OCI-LY1 (cell line): ENCODE data around the gene RBMS3.
A peak's percentile ranks its signal among the peaks of the same experiment; 100 is the strongest.
"Not testable (repeated sequence)": the region's sequence is repeated elsewhere in the genome, so short reads cannot be mapped to it uniquely, and the experiment has no call there.

Experiments used
- H2AFZ ChIP-seq: fragments of 200-600 bp; sonication (generic), shearing (Covaris generic); 2 replicates; pipeline ENCODE4 v1.6.0; 2014; ENCODE audit warnings: antibody characterized with exemption, mild to moderate bottlenecking, low read length
- H3F3A ChIP-seq: fragments of 200-600 bp; sonication (generic), shearing (Covaris generic); 2 replicates; pipeline ENCODE4 v1.6.0; 2014; ENCODE audit warnings: mild to moderate bottlenecking, antibody characterized with exemption, low read length, moderate library complexity; ENCODE audit not compliant: insufficient read depth
- H3K27ac ChIP-seq: fragments of 200-600 bp; sonication (generic); 2 replicates; pipeline ENCODE4 v1.5.1; 2014; ENCODE audit warnings: low read length, mixed run types, mild to moderate bottlenecking, low read depth; ENCODE audit not compliant: poor library complexity, severe bottlenecking
- H3K27me3 ChIP-seq: fragments of 200-600 bp; sonication (generic); 2 replicates; pipeline ENCODE4 v1.6.0; 2014; ENCODE audit warnings: antibody characterized with exemption, mild to moderate bottlenecking, low read length, moderate library complexity; ENCODE audit not compliant: insufficient read depth
- H3K36me3 ChIP-seq: fragments of 200-600 bp; sonication (generic); 2 replicates; pipeline ENCODE4 v1.6.1; 2014; ENCODE audit warnings: mild to moderate bottlenecking, antibody characterized with exemption, low read length, moderate library complexity, mixed read lengths; ENCODE audit not compliant: insufficient read depth
- H3K4me1 ChIP-seq: fragments of 200-600 bp; sonication (generic); 2 replicates; pipeline ENCODE4 v1.5.1; 2014; ENCODE audit warnings: mild to moderate bottlenecking, low read length, moderate library complexity; ENCODE audit not compliant: insufficient read depth, severe bottlenecking
- H3K4me2 ChIP-seq: fragments of 200-600 bp; sonication (generic), shearing (Covaris generic); 2 replicates; pipeline ENCODE4 v1.6.1; 2014; ENCODE audit warnings: low read length
- H3K4me3 ChIP-seq: fragments of 200-600 bp; sonication (generic); 2 replicates; pipeline ENCODE4 v1.5.1; 2014; ENCODE audit warnings: low read length, low read depth, mild to moderate bottlenecking, mixed read lengths; ENCODE audit not compliant: poor library complexity, severe bottlenecking
- H3K79me2 ChIP-seq: fragments of 200-600 bp; shearing (Covaris generic); 2 replicates; pipeline ENCODE4 v1.6.1; 2016; ENCODE audit warnings: mixed run types, low read length, mixed read lengths; ENCODE audit not compliant: insufficient read depth
- H3K9ac ChIP-seq: fragments of 200-600 bp; sonication (generic), shearing (Covaris generic); 2 replicates; pipeline ENCODE4 v1.6.1; 2014; ENCODE audit warnings: mild to moderate bottlenecking, low read length, mixed read lengths
- H3K9me2 ChIP-seq: fragments of 200-600 bp; sonication (generic), shearing (Covaris generic); 2 replicates; pipeline ENCODE4 v1.6.1; 2014; ENCODE audit warnings: low read depth, mild to moderate bottlenecking, low read length, mixed read lengths
- H3K9me3 ChIP-seq: fragments of 200-600 bp; shearing (Covaris generic); 2 replicates; pipeline ENCODE4 v1.6.1; 2014; ENCODE audit warnings: low read length, mixed read lengths
- H4K20me1 ChIP-seq: fragments of 200-600 bp; sonication (generic), shearing (Covaris generic); 2 replicates; pipeline ENCODE4 v1.6.0; 2016; ENCODE audit warnings: mild to moderate bottlenecking, low read length; ENCODE audit not compliant: insufficient read depth
- EZH2 ChIP-seq: fragments of 200-600 bp; sonication (generic), shearing (Covaris generic); IDR thresholded peaks from 2 replicates; pipeline ENCODE4 v1.8.0; 2017; ENCODE audit warnings: borderline replicate concordance, mixed run types, mild to moderate bottlenecking, antibody characterized with exemption, low read length, moderate library complexity, mixed read lengths
- TF ChIP-seq, protein P1 (sequence below): fragments of 200-600 bp; sonication (generic), shearing (Covaris generic); IDR thresholded peaks from 2 replicates; pipeline ENCODE4 v1.5.1; 2017; ENCODE audit warnings: mild to moderate bottlenecking, antibody characterized with exemption, low read length, moderate library complexity, mixed read lengths

Gene RBMS3

DNA sequence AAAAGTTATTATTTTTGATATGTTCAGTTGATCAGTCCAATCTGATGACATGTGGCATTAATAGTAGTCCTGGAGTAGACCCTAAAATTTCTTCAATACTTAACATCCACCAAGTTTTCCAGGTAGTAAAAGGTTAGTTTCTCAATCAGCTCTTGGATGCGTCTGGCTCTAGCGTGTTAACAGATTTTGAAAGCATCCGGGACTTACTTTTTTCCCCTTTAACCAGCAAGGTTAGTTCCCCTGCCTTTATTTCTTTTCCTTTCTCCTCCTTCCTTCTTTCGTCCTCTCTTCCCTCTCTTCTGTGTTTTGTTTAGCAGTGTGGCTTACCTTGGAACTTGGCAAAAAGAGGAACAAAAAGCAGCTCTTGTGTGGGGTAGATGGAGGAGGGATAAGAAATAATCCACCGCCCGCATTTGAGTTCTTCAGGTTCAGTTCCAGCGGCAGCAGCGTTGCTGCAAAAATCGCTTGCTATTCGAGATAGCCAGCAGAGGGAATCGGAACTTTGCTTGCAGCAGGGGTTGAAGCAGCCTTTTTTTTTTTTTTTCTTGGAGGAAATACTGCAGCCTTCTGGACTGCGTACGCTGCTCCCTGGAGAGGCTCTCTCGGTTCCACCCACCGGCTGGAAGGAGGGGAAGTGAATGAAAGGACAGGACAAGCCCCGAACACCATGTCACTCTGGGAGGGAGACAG lies at the start of gene RBMS3:
RBMS3 (plus strand) TSS at position 668 of the 690 bp plus-strand sequence.
- Histone ChIP-seq H3K9me3 (no peaks in the 10 kb centered on the region), H2AFZ (no peak within 1 kb of the TSS), H3F3A (no peaks in the 10 kb centered on the region), H3K79me2 (peaks cover 38% of the 10 kb centered on the region), H3K27ac (peak within 1 kb of the TSS; percentile 91), H4K20me1 (no peaks in the 10 kb centered on the region), H3K36me3 (no peaks in the 10 kb centered on the region), H3K27me3 (no peaks in the 10 kb centered on the region), H3K4me3 (peak within 1 kb of the TSS; percentile 81), H3K9ac (peak within 1 kb of the TSS; percentile 93), H3K4me1 (peaks cover 51% of the 10 kb centered on the region), H3K4me2 (peak within 1 kb of the TSS; percentile 98), H3K9me2 (no peaks in the 10 kb centered on the region)
- TF ChIP-seq, protein P1, sequence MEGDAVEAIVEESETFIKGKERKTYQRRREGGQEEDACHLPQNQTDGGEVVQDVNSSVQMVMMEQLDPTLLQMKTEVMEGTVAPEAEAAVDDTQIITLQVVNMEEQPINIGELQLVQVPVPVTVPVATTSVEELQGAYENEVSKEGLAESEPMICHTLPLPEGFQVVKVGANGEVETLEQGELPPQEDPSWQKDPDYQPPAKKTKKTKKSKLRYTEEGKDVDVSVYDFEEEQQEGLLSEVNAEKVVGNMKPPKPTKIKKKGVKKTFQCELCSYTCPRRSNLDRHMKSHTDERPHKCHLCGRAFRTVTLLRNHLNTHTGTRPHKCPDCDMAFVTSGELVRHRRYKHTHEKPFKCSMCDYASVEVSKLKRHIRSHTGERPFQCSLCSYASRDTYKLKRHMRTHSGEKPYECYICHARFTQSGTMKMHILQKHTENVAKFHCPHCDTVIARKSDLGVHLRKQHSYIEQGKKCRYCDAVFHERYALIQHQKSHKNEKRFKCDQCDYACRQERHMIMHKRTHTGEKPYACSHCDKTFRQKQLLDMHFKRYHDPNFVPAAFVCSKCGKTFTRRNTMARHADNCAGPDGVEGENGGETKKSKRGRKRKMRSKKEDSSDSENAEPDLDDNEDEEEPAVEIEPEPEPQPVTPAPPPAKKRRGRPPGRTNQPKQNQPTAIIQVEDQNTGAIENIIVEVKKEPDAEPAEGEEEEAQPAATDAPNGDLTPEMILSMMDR: peak; percentile 48
- no peak for TF ChIP-seq EZH2

DNA sequence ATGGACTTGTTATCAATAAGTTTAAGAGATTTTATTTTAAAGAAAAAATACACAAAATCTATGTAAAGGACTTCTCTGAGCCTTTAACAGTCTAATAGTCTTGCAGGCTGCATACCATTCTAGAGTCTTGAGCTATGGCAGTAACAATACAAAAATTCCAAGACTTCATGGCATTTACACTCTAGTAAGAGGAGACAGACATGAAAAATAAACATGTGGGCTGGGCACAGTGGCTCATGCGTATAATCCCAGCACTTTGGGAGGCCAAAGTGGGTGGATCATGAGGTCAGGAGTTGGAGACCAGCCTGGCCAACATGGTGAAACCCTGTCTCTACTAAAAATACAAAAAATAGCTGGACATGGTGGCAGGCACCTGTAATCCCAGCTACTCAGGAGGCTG lies 47.7 kb upstream of the RBMS3 start:
- H3K9me2 ChIP-seq, H3K79me2 ChIP-seq, H3K9ac ChIP-seq, H3K4me1 ChIP-seq, H3K9me3 ChIP-seq, H3K27ac ChIP-seq, H3K4me2 ChIP-seq, H4K20me1 ChIP-seq, H3F3A ChIP-seq, H2AFZ ChIP-seq, H3K36me3 ChIP-seq, H3K4me3 ChIP-seq, H3K27me3 ChIP-seq: not testable (repeated sequence)

DNA sequence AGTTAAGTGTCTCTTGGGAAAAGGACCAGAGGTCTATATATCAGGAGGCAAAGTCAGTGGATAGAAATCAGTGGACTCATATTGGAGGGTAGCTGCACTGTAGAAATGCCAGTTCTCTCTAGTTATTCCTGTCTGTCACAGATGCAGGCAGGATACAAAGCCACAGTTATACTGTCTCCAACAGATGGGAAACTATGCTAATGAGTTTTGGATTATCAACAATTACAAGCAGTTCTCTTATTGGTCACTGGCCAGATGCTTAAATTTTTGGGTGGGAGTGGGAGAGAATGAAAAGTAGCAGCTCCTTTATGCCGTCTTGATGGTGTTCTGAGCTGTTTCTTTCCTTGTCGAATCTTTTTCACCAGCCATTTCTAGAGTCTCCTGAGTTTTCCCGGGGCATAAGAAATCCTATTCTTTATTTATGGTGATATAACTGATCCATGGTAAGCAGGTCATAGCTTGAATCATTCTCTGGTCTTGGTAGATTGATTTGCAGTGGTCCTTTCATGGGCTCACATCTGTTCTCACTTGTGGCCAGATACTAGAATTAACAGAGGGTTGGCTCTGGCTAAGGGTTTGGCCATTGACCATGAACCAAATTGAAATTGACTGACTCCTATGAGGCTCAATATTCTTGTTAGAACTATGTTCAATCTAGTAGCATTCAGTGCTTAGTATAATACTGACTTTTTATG lies 44.6 kb upstream of the RBMS3 start:
- no peaks in the 10 kb centered on the region for H3K9me3 ChIP-seq
- no peaks in the 10 kb centered on the region for H4K20me1 ChIP-seq
- no peak overlapping the region for H2AFZ ChIP-seq
- H3K27ac ChIP-seq: no peak overlapping the region
- H3K4me3 ChIP-seq: no peak overlapping the region
- H3K9me2 ChIP-seq: no peaks in the 10 kb centered on the region
- H3K9ac ChIP-seq: no peak overlapping the region
- no peaks in the 10 kb centered on the region for H3K27me3 ChIP-seq
- H3K36me3 ChIP-seq: no peaks in the 10 kb centered on the region
- no peak for TF ChIP-seq EZH2
- TF ChIP-seq, protein P1: no peak
- no peaks in the 10 kb centered on the region for H3F3A ChIP-seq
- H3K79me2 ChIP-seq: no peaks in the 10 kb centered on the region
- peaks cover 35% of the 10 kb centered on the region for H3K4me1 ChIP-seq
- H3K4me2 ChIP-seq: no peak overlapping the region
